Limb (tissue), 2 donors: ENCODE data around the gene REEP2.
A peak's percentile ranks its signal among the peaks of the same experiment; 100 is the strongest.
"Not testable (repeated sequence)": the region's sequence is repeated elsewhere in the genome, so short reads cannot be mapped to it uniquely, and the experiment has no call there.

Experiments
- DNase-seq, 2 donors: peaks; one replicate each; pipeline ENCODE4 v3.0.0-alpha.2; 2016; ENCODE audit errors: extremely low spot score in 2 of 2

The REEP2 gene

GRCh38 chr5:138466125-138466899 is 27.5 kb downstream of the REEP2 start:
- DNase-seq: peak in 1 of 2 donors; percentile 64

- peak in 1 of 2 donors; percentile 65 for DNase-seq
Observed at GRCh38 chr5:138466900-138467710, 28.2 kb downstream of the REEP2 start.

- peak in 1 of 2 donors; percentile 58 for DNase-seq
Observed at GRCh38 chr5:138467711-138468132, 28.9 kb downstream of the REEP2 start.

- peak in 1 of 2 donors; percentile 60 for DNase-seq
Observed at GRCh38 chr5:138468133-138468965, 29.5 kb downstream of the REEP2 start.

- no peak for DNase-seq
Observed at GRCh38 chr5:138468966-138469539, 30.2 kb downstream of the REEP2 start.

- DNase-seq: peak; percentile 34 to 85
Observed at GRCh38 chr5:138469540-138470321, 30.9 kb downstream of the REEP2 start.

GRCh38 chr5:138470322-138471051 is 31.6 kb downstream of the REEP2 start:
- peak in 1 of 2 donors; percentile 65 for DNase-seq

GRCh38 chr5:138471052-138471361 is 32.1 kb downstream of the REEP2 start:
- no peak for DNase-seq

GRCh38 chr5:138472353-138472752 is 33.5 kb downstream of the REEP2 start:
- DNase-seq: no peak

GRCh38 chr5:138473151-138473550 is 34.3 kb downstream of the REEP2 start:
- DNase-seq: not testable (repeated sequence)

GRCh38 chr5:138476918-138477317 is 38.1 kb downstream of the REEP2 start:
- DNase-seq: no peak

- no peak for DNase-seq
Observed at GRCh38 chr5:138482638-138483037, 43.8 kb downstream of the REEP2 start.

GRCh38 chr5:138488481-138488945 is 49.7 kb downstream of the REEP2 start:
- DNase-seq: no peak

- no peak for DNase-seq
Observed at GRCh38 chr5:138489683-138490061, 50.8 kb downstream of the REEP2 start.

GRCh38 chr5:138490648-138491283 is 51.9 kb downstream of the REEP2 start:
- no peak for DNase-seq

- no peak for DNase-seq
Observed at GRCh38 chr5:138491284-138491648, 52.4 kb downstream of the REEP2 start.

- peak; percentile 93 to 95 for DNase-seq
Observed at GRCh38 chr5:138491669-138492559, 53.1 kb downstream of the REEP2 start.

GRCh38 chr5:138492560-138493045 is 53.7 kb downstream of the REEP2 start:
- peak in 1 of 2 donors; percentile 37 for DNase-seq
